Measurements from ENCODE around the gene CACNA2D4. TPM values are rescaled to one million over a fixed set of nuclear protein-coding genes. Genes with fewer than 3 reads are reported as not detected.

The CACNA2D4 gene
- polyA plus RNA-seq, 3 donors, result 2.3 to 3.6 (median 2.5) TPM

GRCh38 chr12:1910468-1910867 is 8.0 kb downstream of the CACNA2D4 start:
- no peak for DNase-seq (ENCODE audit: extremely low read depth in 1 of 11, low read depth in 9 of 11, low spot score in 4 of 11)

- no peak for DNase-seq (ENCODE audit: extremely low read depth in 1 of 11, low read depth in 9 of 11, low spot score in 4 of 11)
Observed at GRCh38 chr12:1908758-1909157, 9.7 kb downstream of the CACNA2D4 start.

GRCh38 chr12:1907652-1908611 is 10.5 kb downstream of the CACNA2D4 start:
- DNase-seq (ENCODE audit: extremely low read depth in 1 of 11, low read depth in 9 of 11, low spot score in 4 of 11), result no peak

GRCh38 chr12:1906579-1906978 is 11.9 kb downstream of the CACNA2D4 start:
- DNase-seq (ENCODE audit: extremely low read depth in 1 of 11, low read depth in 9 of 11, low spot score in 4 of 11), result no peak

- no peak for DNase-seq (ENCODE audit: extremely low read depth in 1 of 11, low read depth in 9 of 11, low spot score in 4 of 11)
Observed at GRCh38 chr12:1904875-1905274, 13.6 kb downstream of the CACNA2D4 start.

- no peak for DNase-seq (ENCODE audit: extremely low read depth in 1 of 11, low read depth in 9 of 11, low spot score in 4 of 11)
Observed at GRCh38 chr12:1896964-1897363, 21.5 kb downstream of the CACNA2D4 start.

GRCh38 chr12:1890810-1891209 is 27.6 kb downstream of the CACNA2D4 start:
- DNase-seq (ENCODE audit: extremely low read depth in 1 of 11, low read depth in 9 of 11, low spot score in 4 of 11), result no peak

- no peak for DNase-seq (ENCODE audit: extremely low read depth in 1 of 11, low read depth in 9 of 11, low spot score in 4 of 11)
Observed at GRCh38 chr12:1890119-1890703, 28.2 kb downstream of the CACNA2D4 start.

- DNase-seq (ENCODE audit: extremely low read depth in 1 of 11, low read depth in 9 of 11, low spot score in 4 of 11), result no peak
Observed at GRCh38 chr12:1888923-1889322, 29.5 kb downstream of the CACNA2D4 start.

GRCh38 chr12:1886396-1887008 is 31.9 kb downstream of the CACNA2D4 start:
- no peak for DNase-seq (ENCODE audit: extremely low read depth in 1 of 11, low read depth in 9 of 11, low spot score in 4 of 11)

GRCh38 chr12:1885599-1886245 is 32.7 kb downstream of the CACNA2D4 start:
- DNase-seq (ENCODE audit: extremely low read depth in 1 of 11, low read depth in 9 of 11, low spot score in 4 of 11), result no peak

GRCh38 chr12:1885082-1885596 is 33.3 kb downstream of the CACNA2D4 start:
- no peak for DNase-seq (ENCODE audit: extremely low read depth in 1 of 11, low read depth in 9 of 11, low spot score in 4 of 11)

GRCh38 chr12:1884651-1885050 is 33.8 kb downstream of the CACNA2D4 start:
- DNase-seq (ENCODE audit: extremely low read depth in 1 of 11, low read depth in 9 of 11, low spot score in 4 of 11), result no peak

- DNase-seq (ENCODE audit: extremely low read depth in 1 of 11, low read depth in 9 of 11, low spot score in 4 of 11), result no peak
Observed at GRCh38 chr12:1883513-1883912, 34.9 kb downstream of the CACNA2D4 start.

GRCh38 chr12:1882850-1883470 is 35.5 kb downstream of the CACNA2D4 start:
- no peak for DNase-seq (ENCODE audit: extremely low read depth in 1 of 11, low read depth in 9 of 11, low spot score in 4 of 11)

GRCh38 chr12:1882405-1882804 is 36.0 kb downstream of the CACNA2D4 start:
- DNase-seq (ENCODE audit: extremely low read depth in 1 of 11, low read depth in 9 of 11, low spot score in 4 of 11), result no peak

GRCh38 chr12:1881936-1882335 is 36.5 kb downstream of the CACNA2D4 start:
- no peak for DNase-seq (ENCODE audit: extremely low read depth in 1 of 11, low read depth in 9 of 11, low spot score in 4 of 11)

- no peak for DNase-seq (ENCODE audit: extremely low read depth in 1 of 11, low read depth in 9 of 11, low spot score in 4 of 11)
Observed at GRCh38 chr12:1881301-1881700, 37.2 kb downstream of the CACNA2D4 start.

GRCh38 chr12:1880876-1881275 is 37.6 kb downstream of the CACNA2D4 start:
- no peak for DNase-seq (ENCODE audit: extremely low read depth in 1 of 11, low read depth in 9 of 11, low spot score in 4 of 11)

Data from renal cortex interstitium (tissue), 11 donors.